ENCODE data around the gene ECHDC3.
"Not testable (repeated sequence)": the region's sequence is repeated elsewhere in the genome, so short reads cannot be mapped to it uniquely, and the experiment has no call there.

ECHDC3 gene

GRCh38 chr10:11716686-11717085 lies 25.5 kb upstream of the ECHDC3 start:
- no peak for DNase-seq (ENCODE audit: low read depth in 2 of 2)

GRCh38 chr10:11719496-11720259 lies 22.5 kb upstream of the ECHDC3 start:
- DNase-seq (ENCODE audit: low read depth in 2 of 2): no peak

GRCh38 chr10:11720260-11720741 lies 21.9 kb upstream of the ECHDC3 start:
- no peak for DNase-seq (ENCODE audit: low read depth in 2 of 2)

GRCh38 chr10:11721806-11722205 lies 20.4 kb upstream of the ECHDC3 start:
- no peak for DNase-seq (ENCODE audit: low read depth in 2 of 2)

- DNase-seq (ENCODE audit: low read depth in 2 of 2): no peak
These were observed 18.8 kb upstream of the ECHDC3 start for GRCh38 chr10:11723359-11723758.

GRCh38 chr10:11724938-11725776 lies 17.0 kb upstream of the ECHDC3 start:
- DNase-seq (ENCODE audit: low read depth in 2 of 2): no peak

GRCh38 chr10:11725912-11726311 lies 16.3 kb upstream of the ECHDC3 start:
- DNase-seq (ENCODE audit: low read depth in 2 of 2): no peak

- no peak for DNase-seq (ENCODE audit: low read depth in 2 of 2)
These were observed 14.6 kb upstream of the ECHDC3 start for GRCh38 chr10:11727563-11727962.

GRCh38 chr10:11728353-11728752 lies 13.8 kb upstream of the ECHDC3 start:
- no peak for DNase-seq (ENCODE audit: low read depth in 2 of 2)

- no peak for DNase-seq (ENCODE audit: low read depth in 2 of 2)
These were observed 12.3 kb upstream of the ECHDC3 start for GRCh38 chr10:11729790-11730315.

- DNase-seq (ENCODE audit: low read depth in 2 of 2): no peak
These were observed 11.4 kb upstream of the ECHDC3 start for GRCh38 chr10:11730779-11731178.

- not testable (repeated sequence) for DNase-seq (ENCODE audit: low read depth in 2 of 2)
These were observed 5.4 kb upstream of the ECHDC3 start for GRCh38 chr10:11736767-11737166.

GRCh38 chr10:11737258-11738032 lies 4.7 kb upstream of the ECHDC3 start:
- DNase-seq (ENCODE audit: low read depth in 2 of 2): not testable (repeated sequence)

GRCh38 chr10:11740907-11741306 lies 1.3 kb upstream of the ECHDC3 start:
- DNase-seq (ENCODE audit: low read depth in 2 of 2): no peak

- no peak for DNase-seq (ENCODE audit: low read depth in 2 of 2)
These were observed 574 bp upstream of the ECHDC3 start for GRCh38 chr10:11741608-11742007.

GRCh38 chr10:11742779-11743298 lies 657 bp downstream of the ECHDC3 start:
- no peak for DNase-seq (ENCODE audit: low read depth in 2 of 2)

- no peak for DNase-seq (ENCODE audit: low read depth in 2 of 2)
These were observed 1.5 kb downstream of the ECHDC3 start for GRCh38 chr10:11743461-11744338.

- DNase-seq (ENCODE audit: low read depth in 2 of 2): no peak
These were observed 2.9 kb downstream of the ECHDC3 start for GRCh38 chr10:11745045-11745444.

GRCh38 chr10:11746883-11747539 lies 4.8 kb downstream of the ECHDC3 start:
- DNase-seq (ENCODE audit: low read depth in 2 of 2): no peak

- no peak for DNase-seq (ENCODE audit: low read depth in 2 of 2)
These were observed 6.7 kb downstream of the ECHDC3 start for GRCh38 chr10:11748866-11749265.

Measured in stimulated activated CD4-positive, alpha-beta T cell treated with anti-CD3 and anti-CD28 coated beads, Interleukin-12 subunit alpha, Interleukin-12 subunit beta, amount 100 ng/mL, for 24 hours (primary cell).